Upper lobe of left lung (tissue), 4 donors: ENCODE measurements around the gene ESRP2.

Experiments used
- EP300 ChIP-seq, 4 donors: sonication (generic); formaldehyde crosslinking; IDR thresholded peaks; one replicate each; pipeline ENCODE4 v1.5.1; 2017; ENCODE audit warnings: antibody characterized with exemption in 4 of 4, control low read depth in 2 of 4
- POLR2A ChIP-seq, 4 donors: fragments of 450-650 bp; IDR thresholded peaks; one replicate each; pipeline ENCODE4 v1.5.1; 2016 to 2017; ENCODE audit warnings: antibody characterized with exemption in 4 of 4, mild to moderate bottlenecking in 2 of 4
- POLR2AphosphoS5 ChIP-seq, 2 donors: sonication (generic); formaldehyde crosslinking; IDR thresholded peaks; one replicate each; pipeline ENCODE4 v1.5.1; 2017; ENCODE audit warnings: antibody characterized with exemption in 2 of 2
- TF ChIP-seq, protein P1 (sequence below), 6 experiments: fragments of 450-650 bp in 4 of 6; fragments of 200-600 bp in 2 of 6; sonication (generic) in 2 of 6; IDR thresholded peaks; one replicate each; pipeline ENCODE4 v1.5.1; 2016 to 2019; ENCODE audit warnings: antibody characterized with exemption in 6 of 6

DNA sequence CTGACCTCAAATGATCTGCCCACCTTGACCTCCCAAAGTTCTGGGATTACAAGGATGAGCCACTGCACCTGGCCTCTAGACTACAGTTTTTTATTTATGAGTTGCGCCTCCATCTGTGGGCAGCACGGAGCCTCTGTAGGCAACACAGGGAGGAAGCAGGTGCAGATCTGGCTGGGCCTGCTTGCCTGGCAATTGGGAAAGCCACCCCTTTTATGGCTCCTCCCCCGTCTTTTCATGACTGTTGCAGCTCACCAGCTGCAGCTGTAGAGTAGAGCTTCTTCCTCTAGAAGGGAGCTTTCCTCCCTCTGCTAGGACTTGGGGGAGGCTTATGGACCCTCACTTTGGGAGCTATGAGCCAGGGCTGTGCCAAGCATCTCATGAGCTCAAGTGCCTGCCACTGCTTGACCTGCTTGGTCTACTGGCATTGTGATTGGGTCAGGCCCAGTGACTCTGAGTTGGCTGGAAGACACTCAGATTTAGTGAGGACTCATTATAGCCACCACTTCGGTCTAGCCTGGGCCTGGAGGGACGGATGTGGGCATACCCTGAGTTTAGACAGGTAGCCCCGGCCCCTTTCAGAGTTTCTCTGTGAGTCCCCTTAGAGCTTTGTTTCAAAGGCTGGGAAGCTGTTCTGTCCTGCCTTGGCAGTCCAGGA, 21.5 kb upstream of the ESRP2 start:
- TF ChIP-seq, protein P1, sequence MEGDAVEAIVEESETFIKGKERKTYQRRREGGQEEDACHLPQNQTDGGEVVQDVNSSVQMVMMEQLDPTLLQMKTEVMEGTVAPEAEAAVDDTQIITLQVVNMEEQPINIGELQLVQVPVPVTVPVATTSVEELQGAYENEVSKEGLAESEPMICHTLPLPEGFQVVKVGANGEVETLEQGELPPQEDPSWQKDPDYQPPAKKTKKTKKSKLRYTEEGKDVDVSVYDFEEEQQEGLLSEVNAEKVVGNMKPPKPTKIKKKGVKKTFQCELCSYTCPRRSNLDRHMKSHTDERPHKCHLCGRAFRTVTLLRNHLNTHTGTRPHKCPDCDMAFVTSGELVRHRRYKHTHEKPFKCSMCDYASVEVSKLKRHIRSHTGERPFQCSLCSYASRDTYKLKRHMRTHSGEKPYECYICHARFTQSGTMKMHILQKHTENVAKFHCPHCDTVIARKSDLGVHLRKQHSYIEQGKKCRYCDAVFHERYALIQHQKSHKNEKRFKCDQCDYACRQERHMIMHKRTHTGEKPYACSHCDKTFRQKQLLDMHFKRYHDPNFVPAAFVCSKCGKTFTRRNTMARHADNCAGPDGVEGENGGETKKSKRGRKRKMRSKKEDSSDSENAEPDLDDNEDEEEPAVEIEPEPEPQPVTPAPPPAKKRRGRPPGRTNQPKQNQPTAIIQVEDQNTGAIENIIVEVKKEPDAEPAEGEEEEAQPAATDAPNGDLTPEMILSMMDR (IDR thresholded peaks at IDR 0.05): no peak
- TF ChIP-seq POLR2A (IDR thresholded peaks at IDR 0.05) (no peak), EP300 (IDR thresholded peaks at IDR 0.05) (no peak), POLR2AphosphoS5 (IDR thresholded peaks at IDR 0.05) (no peak)
